ENCODE results near the gene GRM2.

GRCh38 chr3:51750878-51751277 is 44.0 kb downstream of the GRM2 start:
- TF ChIP-seq CTCF (IDR thresholded peaks at IDR 0.05) (no peak), POLR2A (IDR thresholded peaks at IDR 0.05) (no peak)

Measured in body of pancreas (tissue), 4 donors.